Caco-2 (cell line): ENCODE results near the gene SELENBP1. TPM values are rescaled to one million over a fixed set of nuclear protein-coding genes. Genes with fewer than 3 reads are reported as not detected.

Experiments
- BruUV-seq: library from RNA; stranded (reverse); fragments of 400-500 nt; replicated peaks from 2 replicates; lab custom pipeline; 2021; lab: Mats Ljungman, UMichigan
- CTCF ChIA-PET: fragments of 300-600 bp; sonication (Branson Sonifier 250); formaldehyde crosslinking; loops from one replicate; lab custom pipeline; 2022; ENCODE audit warnings: antibody characterized with exemption; lab: Charles Lee
- POLR2A ChIA-PET: fragments of 300-600 bp; sonication (Branson Sonifier 250); formaldehyde crosslinking; loops from one replicate; lab custom pipeline; 2022; ENCODE audit warnings: antibody characterized with exemption; lab: Charles Lee
- DNase-seq, 2 experiments: peaks; one replicate each; pipeline versions ENCODE4 v3.0.0 to v3.0.0-alpha.2; 2020 to 2022
- H3K27me3 ChIP-seq: replicated peaks from 2 replicates; pipeline ENCODE4 v1.6.0; 2011; ENCODE audit warnings: low read length; ENCODE audit not compliant: control insufficient read depth, insufficient read depth
- H3K36me3 ChIP-seq: 2 replicates; pipeline ENCODE4 v1.5.1; 2011; ENCODE audit warnings: low read length; ENCODE audit not compliant: control insufficient read depth, insufficient read depth
- H3K4me1 ChIP-seq: fragments of 250-450 bp; sonication (Bioruptor Pico); 2 replicates; pipeline ENCODE4 v1.5.1; 2020; ENCODE audit warnings: mild to moderate bottlenecking
- H3K4me3 ChIP-seq: 2 replicates; pipeline ENCODE4 v1.5.1; 2011; ENCODE audit warnings: low read depth, mild to moderate bottlenecking, control low read depth, low read length
- H3K9me3 ChIP-seq: fragments of 250-450 bp; sonication (Bioruptor Pico); 2 replicates; pipeline ENCODE4 v1.5.1; 2020; ENCODE audit warnings: mild to moderate bottlenecking, moderate library complexity
- H3K27ac Mint-ChIP-seq: one replicate; pipeline ENCODE4 v1.8.0; 2022; ENCODE audit warnings: mixed read lengths; ENCODE audit not compliant: unreplicated experiment
- H3K27me3 Mint-ChIP-seq: one replicate; pipeline ENCODE4 v1.8.0; 2022; ENCODE audit warnings: mixed read lengths; ENCODE audit not compliant: insufficient read depth, unreplicated experiment
- H3K36me3 Mint-ChIP-seq: one replicate; pipeline ENCODE4 v1.8.0; 2022; ENCODE audit warnings: mild to moderate bottlenecking, mixed read lengths; ENCODE audit not compliant: insufficient read depth, unreplicated experiment
- H3K4me1 Mint-ChIP-seq: one replicate; pipeline ENCODE4 v1.8.0; 2022; ENCODE audit warnings: low read depth, mixed read lengths; ENCODE audit not compliant: unreplicated experiment
- H3K4me3 Mint-ChIP-seq: one replicate; pipeline ENCODE4 v1.8.0; 2022; ENCODE audit warnings: mild to moderate bottlenecking, moderate library complexity, mixed read lengths; ENCODE audit not compliant: unreplicated experiment
- H3K9me3 Mint-ChIP-seq: one replicate; pipeline ENCODE4 v1.8.0; 2022; ENCODE audit warnings: mixed read lengths; ENCODE audit not compliant: unreplicated experiment
- CTCF ChIP-seq, 2 experiments: fragments of 200-600 bp in 1 of 2; IDR thresholded peaks; 1 replicate in 1 of 2; 2 replicates in 1 of 2; pipeline versions ENCODE4 v1.5.1 to v1.8.0; 2011 to 2022; ENCODE audit warnings: antibody characterized with exemption in 1 of 2, control low read depth in 1 of 2, inconsistent platforms in 1 of 2, low read depth in 1 of 2, low read length in 1 of 2, mild to moderate bottlenecking in 1 of 2, moderate library complexity in 1 of 2; ENCODE audit not compliant: insufficient read depth in 1 of 2, severe bottlenecking in 1 of 2, unreplicated experiment in 1 of 2
- intact Hi-C: fragments of 100-400 bp; cut with micrococcal nuclease; formaldehyde crosslinking; loops from one replicate; pipeline ENCODE4 v1.10.0; 2022; ENCODE audit not compliant: unreplicated experiment
- total RNA-seq: library from RNA; stranded (reverse); gene quantifications from 2 replicates; pipeline ENCODE4 v1.2.3, GENCODE V29; 2022

Gene SELENBP1
- total RNA-seq, 1 experiment from 2014 or later = 18.5 TPM

GRCh38 chr1:151367658-151368392, 4.7 kb downstream of the SELENBP1 start:
- ChIA-PET CTCF (no interaction called here), POLR2A (no interaction called here)
- TF ChIP-seq CTCF (IDR thresholded peaks at IDR 0.05; ENCODE audit: insufficient read depth in 1 of 2, low read depth in 1 of 2, low read length in 1 of 2, severe bottlenecking in 1 of 2, unreplicated experiment in 1 of 2) = no peak
- intact Hi-C loops = no loop called here
- BruUV-seq = no TSS peak
- H3K36me3 Mint-ChIP-seq = peaks cover 18% of the 10 kb centered on the region
- no peak for DNase-seq
- H3K9me3 Mint-ChIP-seq = peaks cover 10% of the 10 kb centered on the region
- H3K27me3 Mint-ChIP-seq = no peaks in the 10 kb centered on the region
- Histone ChIP-seq H3K4me1 (peaks cover 11% of the 10 kb centered on the region), H3K27me3 (no peaks in the 10 kb centered on the region), H3K4me3 (no peak overlapping the region), H3K9me3 (peaks cover 8% of the 10 kb centered on the region), H3K36me3 (no peaks in the 10 kb centered on the region; the same call in 1 of the 2 replicates)
- no peak overlapping the region for H3K4me3 Mint-ChIP-seq
- H3K27ac Mint-ChIP-seq = no peak overlapping the region
- H3K4me1 Mint-ChIP-seq = peaks cover 7% of the 10 kb centered on the region

DNA sequence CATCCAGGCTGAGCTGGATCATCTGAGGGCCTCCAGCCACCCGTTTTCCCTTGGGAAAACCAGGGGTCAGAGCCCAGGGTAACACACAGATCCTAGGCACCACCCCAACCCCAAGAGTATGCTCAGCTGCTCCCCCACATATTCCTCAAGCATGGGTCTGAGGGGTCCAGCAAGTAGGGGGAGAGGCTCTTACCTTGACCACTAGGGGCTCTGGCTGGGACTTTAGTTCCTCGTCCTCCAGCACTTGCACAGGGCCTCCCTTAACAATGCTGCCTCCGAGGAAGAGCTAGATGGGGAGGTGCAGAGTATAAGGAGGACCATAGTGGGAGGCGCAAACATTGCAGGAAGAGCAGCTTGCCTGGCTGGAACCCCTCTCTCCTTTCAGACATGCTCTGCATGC, 7.5 kb downstream of the SELENBP1 start:
- no peak overlapping the region for H3K4me3 ChIP-seq
- ChIA-PET CTCF (no interaction called here), POLR2A (interaction anchor here (0.5 kb wide), 1 partner anchor 200 kb away, joined by 4 read pairs; the partner anchor contains the start of gene LYSMD1)
- H3K27me3 Mint-ChIP-seq = no peaks in the 10 kb centered on the region
- H3K4me1 Mint-ChIP-seq = no peaks in the 10 kb centered on the region
- peaks cover 18% of the 10 kb centered on the region for H3K36me3 Mint-ChIP-seq
- H3K27ac Mint-ChIP-seq = no peak overlapping the region
- H3K4me1 ChIP-seq = no peaks in the 10 kb centered on the region
- TF ChIP-seq CTCF (IDR thresholded peaks at IDR 0.05; ENCODE audit: insufficient read depth in 1 of 2, low read depth in 1 of 2, low read length in 1 of 2, severe bottlenecking in 1 of 2, unreplicated experiment in 1 of 2) = no peak
- peaks cover 21% of the 10 kb centered on the region for H3K9me3 Mint-ChIP-seq
- no peak for DNase-seq
- H3K4me3 Mint-ChIP-seq = no peak overlapping the region
- H3K36me3 ChIP-seq = no peaks in the 10 kb centered on the region; the same call in 1 of the 2 replicates
- peaks cover 19% of the 10 kb centered on the region for H3K9me3 ChIP-seq
- intact Hi-C loops = no loop called here
- H3K27me3 ChIP-seq = no peaks in the 10 kb centered on the region
- BruUV-seq = no TSS peak

- Mint-ChIP-seq H3K36me3 (peaks cover 18% of the 10 kb centered on the region), H3K27ac (no peak overlapping the region), H3K4me1 (no peaks in the 10 kb centered on the region), H3K4me3 (no peak overlapping the region), H3K9me3 (peaks cover 21% of the 10 kb centered on the region), H3K27me3 (no peaks in the 10 kb centered on the region)
- POLR2A ChIA-PET = no interaction called here
- CTCF ChIA-PET = no interaction called here
- peaks cover 19% of the 10 kb centered on the region for H3K9me3 ChIP-seq
- DNase-seq = no peak
- H3K4me3 ChIP-seq = no peak overlapping the region
- no peaks in the 10 kb centered on the region for H3K4me1 ChIP-seq
- no TSS peak for BruUV-seq
- no peaks in the 10 kb centered on the region for H3K27me3 ChIP-seq
- TF ChIP-seq CTCF (IDR thresholded peaks at IDR 0.05; ENCODE audit: insufficient read depth in 1 of 2, low read depth in 1 of 2, low read length in 1 of 2, severe bottlenecking in 1 of 2, unreplicated experiment in 1 of 2) = no peak
- H3K36me3 ChIP-seq = no peaks in the 10 kb centered on the region; the same call in 1 of the 2 replicates
- intact Hi-C loops = no loop called here
Observed at GRCh38 chr1:151362308-151363155, 10.0 kb downstream of the SELENBP1 start.
